NCI-H2107 (cell line): ENCODE measurements around the gene COMMD7.
"Not testable (repeated sequence)": the region's sequence is repeated elsewhere in the genome, so short reads cannot be mapped to it uniquely, and the experiment has no call there.

Experiments
- DNase-seq: peaks from one replicate; lab custom pipeline; 2025; lab: John Stamatoyannopoulos, UW

COMMD7 gene

GRCh38 chr20:32765230-32765875 is 22.1 kb upstream of the COMMD7 start:
- not testable (repeated sequence) for DNase-seq

GRCh38 chr20:32764005-32764960 is 21.0 kb upstream of the COMMD7 start:
- DNase-seq: no peak

- DNase-seq: no peak
Measured at GRCh38 chr20:32763202-32764004, 20.1 kb upstream of the COMMD7 start.

DNA sequence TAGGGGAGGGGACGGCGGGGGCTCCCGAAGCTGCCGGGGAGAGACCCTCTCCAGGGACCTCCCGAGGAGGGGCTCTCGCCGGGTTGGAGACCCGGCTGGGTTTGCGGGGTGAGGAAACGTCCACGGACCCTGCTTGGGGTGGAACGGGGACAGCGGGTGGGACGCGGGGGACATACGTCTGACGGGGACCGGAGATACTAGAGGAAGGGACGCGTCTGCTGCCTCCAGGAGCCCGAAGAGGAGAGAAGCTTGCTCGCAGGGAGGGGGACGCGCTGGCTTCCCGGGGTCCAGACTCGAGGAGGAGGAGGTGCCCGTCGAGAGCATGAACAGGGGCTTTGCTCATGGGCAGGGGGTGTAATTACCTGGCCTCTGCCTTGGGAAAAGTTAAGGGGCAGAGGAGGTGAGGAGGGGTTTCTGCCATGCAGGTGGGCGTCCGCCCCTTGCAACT is 19.5 kb upstream of the COMMD7 start:
- DNase-seq: no peak

DNA sequence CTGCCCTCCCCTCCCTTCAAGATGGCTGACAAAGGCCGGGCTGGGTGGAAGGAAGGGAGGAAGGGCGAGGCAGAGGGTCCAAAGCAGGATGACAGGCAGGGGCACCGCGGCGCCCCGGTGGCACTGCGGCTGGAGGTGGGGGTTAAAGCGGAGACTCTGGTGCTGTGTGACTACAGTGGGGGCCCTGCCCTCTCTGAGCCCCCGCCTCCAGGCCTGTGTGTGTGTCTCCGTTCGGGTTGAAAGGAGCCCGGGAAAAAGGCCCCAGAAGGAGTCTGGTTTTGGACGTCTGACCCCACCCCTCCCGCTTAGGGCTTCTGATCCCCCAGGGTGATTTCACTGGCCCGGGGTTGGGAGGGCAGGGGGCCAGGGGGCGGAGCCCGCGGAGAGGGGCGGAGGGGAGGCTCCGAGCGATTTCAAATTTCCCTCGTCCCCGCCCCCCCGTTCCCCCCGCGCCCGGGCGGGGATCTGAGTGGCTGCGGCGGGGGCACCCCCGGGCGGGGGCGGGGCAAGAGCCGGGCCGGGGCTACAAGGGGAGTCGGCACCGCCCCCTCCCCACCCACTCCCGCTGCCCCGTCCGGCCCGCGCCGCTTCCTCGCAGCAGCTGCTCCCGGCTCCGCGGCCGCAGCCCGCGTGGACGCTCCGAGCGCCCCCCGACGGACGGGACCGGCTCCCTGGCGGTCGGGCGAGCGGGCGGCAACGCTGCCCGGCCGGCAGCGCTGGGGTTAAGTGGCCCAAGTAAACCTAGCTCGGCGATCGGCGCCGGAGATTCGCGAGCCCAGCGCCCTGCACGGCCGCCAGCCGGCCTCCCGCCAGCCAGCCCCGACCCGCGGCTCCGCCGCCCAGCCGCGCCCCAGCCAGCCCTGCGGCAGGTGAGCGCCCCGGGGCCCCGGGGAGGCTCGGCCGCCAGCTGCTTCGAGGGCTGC is 18.8 kb upstream of the COMMD7 start, which contains the start of gene DNMT3B:
TSS of gene DNMT3B (plus strand) at position 555 of the 923 bp plus-strand sequence. CDS start 17,939 bp downstream, outside the sequence.
- DNase-seq: no peak

DNA sequence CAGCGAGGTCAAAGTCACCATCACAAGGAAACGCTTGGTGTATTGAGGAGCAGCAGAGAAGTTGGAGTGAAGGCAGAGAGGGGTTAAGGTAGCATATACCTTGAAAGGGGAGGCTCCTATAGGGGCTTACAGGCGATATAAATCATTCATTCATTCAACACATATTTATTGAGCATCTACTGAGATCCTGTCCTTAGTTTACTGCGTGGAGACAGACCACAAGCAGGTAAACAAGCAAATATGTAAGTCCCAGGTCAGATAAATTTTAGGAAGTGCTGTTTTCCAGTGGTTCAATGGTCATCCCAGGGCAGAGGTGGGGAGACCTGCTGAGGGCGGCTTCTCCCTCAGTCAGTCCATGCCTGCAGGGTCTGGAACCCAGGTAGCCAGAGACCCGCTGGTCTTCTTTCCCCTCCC is 18.2 kb upstream of the COMMD7 start:
- DNase-seq: no peak

- DNase-seq: no peak
Measured at GRCh38 chr20:32756156-32756555, 12.9 kb upstream of the COMMD7 start.

GRCh38 chr20:32753731-32754130 is 10.5 kb upstream of the COMMD7 start:
- DNase-seq: no peak

- DNase-seq: no peak
Measured at GRCh38 chr20:32752458-32753250, 9.4 kb upstream of the COMMD7 start.

DNA sequence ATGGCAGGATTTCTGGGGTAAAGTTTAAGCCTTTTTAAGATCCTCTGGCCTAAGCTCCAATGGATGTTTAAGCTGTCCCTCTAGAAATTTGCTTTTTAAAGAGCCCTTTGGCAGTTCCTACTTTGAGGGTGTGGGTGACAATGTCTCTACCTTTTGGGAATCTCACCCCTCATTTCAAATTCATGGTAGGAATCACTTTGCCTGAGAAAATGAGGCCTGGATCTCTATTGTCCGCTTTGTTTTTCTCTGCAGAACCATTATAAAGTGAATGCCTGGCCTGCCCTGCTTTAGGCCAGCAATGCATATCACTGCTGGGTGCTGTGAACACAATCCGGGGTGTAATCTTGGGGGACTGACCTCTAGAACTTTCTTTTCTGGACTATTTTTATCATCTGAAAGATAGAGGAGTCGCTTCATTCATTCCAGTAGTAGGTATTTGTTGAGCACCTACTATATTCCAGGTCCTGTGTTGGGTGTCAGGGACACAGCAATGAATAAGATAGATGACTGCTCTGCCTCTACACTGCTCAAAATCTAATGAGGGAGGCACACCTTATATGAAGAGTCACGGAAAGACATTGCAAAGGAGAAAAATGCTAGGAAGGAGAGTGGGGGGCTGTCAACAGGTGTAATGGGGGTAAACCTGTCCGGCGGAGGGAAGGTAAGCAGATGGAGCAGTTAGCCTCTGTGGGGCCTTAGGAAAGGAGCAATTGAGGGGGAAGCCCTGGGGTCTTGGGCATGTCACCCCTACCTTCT is 8.6 kb upstream of the COMMD7 start:
- DNase-seq: no peak

- no peak for DNase-seq
Measured at GRCh38 chr20:32751293-32751692, 8.0 kb upstream of the COMMD7 start.

DNA sequence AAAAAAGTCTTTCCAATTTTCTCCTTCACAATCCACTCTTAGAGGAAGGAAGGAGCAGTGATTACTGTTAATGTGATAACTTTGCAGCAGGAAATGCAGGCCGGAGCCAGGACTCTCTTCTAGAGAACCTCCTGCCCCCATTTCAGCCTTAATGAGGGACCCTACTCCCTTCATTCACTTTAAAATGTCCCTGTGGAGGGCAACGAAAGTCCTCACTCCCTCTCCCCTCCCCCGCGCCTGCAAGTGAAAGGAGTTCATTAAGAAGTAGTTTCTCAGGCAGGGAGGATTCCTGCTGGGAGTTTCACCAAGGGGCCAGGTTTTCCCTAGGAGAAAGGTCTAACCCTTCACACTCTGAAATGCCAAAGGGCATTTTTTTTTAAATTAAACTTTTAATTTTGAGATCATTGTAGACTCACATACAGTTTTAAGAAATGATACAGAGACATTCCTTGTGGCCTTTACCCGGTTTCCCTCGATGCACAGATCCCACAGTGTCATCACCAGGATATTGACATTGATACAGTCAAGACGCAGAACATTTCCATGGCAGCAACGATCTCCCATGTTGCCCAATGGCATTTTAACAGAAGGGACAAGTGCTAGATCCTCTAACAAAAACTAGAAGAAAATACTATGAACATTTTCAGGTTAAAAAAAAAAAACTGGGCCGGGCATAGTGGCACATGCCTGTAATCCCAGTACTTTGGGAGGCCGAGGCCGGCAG is 6.8 kb upstream of the COMMD7 start:
- no peak for DNase-seq

DNA sequence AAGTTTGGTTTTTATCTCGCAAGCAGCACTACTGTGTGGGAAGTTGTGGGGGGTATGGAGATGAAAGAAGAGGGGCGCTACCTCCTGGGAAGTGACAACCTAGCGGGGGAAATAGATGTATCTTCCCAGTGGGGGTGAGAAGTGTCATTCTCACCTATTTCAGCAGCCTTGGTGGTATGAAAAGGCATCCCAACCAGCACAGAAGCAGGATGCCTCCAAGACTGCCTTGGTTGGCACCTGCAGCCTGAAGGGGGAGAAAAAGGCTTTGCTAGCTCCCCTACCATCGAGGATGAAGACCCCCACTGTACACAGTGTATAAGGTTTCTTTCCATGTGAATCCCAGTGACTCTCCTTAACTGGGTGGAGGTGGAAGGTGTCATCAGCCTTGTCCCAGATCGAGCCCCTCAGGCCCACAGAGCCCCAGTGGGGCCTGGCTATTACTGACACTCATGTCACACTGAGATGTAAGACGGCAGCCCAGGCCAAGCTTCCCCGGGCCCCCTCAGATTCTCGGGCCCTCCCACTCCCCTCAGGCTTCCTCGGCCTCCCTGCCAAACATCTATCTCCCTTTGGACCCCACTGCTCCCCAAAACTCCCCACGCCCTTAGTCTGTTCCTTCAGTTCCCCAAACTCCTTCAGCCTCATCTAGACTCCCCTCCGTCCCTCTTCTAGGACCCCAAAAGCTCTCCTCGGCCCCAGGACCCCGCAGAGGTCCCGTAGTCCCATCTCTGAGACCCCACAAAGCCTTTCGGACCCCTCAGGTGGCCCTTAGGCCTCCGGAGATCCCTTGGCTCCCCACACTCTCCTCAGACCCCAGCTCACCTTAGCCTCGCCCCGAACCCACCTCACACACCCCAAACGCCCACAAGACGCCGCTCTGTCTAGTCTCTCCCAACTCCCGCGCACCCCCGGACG is 688 bp downstream of the COMMD7 start:
- DNase-seq: no peak

- no peak for DNase-seq
Measured at GRCh38 chr20:32741151-32741550, 2.1 kb downstream of the COMMD7 start.

DNA sequence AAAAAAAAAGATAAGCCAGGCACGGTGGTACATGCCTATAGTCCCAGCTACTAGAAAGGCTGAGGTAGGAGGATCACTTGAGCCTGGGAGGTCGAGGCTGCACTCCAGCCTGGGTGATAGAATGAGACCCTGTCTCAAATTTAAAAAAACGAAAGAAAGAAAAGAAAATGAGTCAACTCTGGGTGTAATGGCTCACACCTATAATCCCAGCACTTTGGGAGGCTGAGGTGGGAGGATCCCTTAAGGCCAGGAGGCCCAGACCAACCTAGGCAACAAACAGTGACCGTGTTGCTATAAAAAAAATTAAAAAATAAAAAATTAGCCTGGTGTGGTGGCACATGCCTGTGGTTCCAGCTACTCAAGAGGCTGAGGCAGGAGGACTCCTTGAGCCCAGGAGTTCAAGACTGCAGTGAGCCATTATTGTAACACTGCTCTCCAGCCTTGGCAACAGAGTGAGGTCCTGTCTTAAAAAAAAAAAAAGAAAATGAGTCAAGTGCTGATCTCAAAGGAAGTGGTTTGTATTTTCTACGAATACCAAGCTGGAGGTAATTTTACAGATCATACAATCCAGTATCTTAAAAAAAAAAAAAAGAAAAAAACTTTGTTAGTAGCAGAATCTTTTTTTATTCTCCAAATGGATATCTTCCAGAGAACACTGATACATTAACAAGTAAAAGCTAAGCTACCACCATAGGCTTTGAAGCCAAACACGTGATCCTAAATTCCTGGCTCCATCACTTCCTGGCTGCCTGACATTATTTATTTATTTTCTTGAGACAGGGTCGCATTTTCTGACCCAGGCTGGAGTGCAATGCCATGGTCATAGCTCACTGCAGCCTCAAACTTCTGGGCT is 5.7 kb downstream of the COMMD7 start:
- no peak for DNase-seq

- DNase-seq: no peak
Measured at GRCh38 chr20:32731882-32732266, 11.4 kb downstream of the COMMD7 start.

DNA sequence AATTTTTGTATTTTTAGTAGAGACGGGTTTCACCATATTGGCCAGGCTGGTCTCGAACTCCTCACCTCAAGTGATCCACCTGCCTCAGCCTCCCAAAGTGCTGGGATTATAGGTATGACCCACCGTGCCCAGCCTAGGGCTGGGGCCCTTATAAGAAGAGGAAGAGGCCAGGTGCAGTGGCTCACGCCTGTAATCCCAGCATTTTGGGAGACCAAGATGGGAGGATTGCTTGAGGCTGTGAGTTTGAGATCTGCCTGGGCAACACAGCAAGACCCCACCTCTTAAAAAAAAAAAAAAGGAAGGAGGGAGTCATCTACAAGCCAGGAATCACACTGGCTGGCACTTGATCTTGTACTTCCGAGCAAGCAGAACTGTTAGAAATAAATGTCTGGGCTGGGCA is 13.9 kb downstream of the COMMD7 start:
- DNase-seq: not testable (repeated sequence)
